SK-N-SH (cell line): Measurements from ENCODE around the gene GRK5. TPM values are rescaled to one million over a fixed set of nuclear protein-coding genes. Genes with fewer than 3 reads are reported as not detected.

Experiments
- CTCF ChIA-PET: fragments of 300-600, 350-600 bp; formaldehyde crosslinking; extraction: SDS; loops from one replicate; lab custom pipeline; 2021; lab: Yijun Ruan, JAX
- POLR2A ChIA-PET: fragments of 350-600 bp; sonication (Branson Sonifier 250); formaldehyde crosslinking; extraction: SDS; loops from one replicate; lab custom pipeline; 2020; ENCODE audit warnings: antibody characterized with exemption, inconsistent platforms; lab: Yijun Ruan, JAX
- DNase-seq: peaks from one replicate; pipeline ENCODE4 v3.0.0; 2012
- H2AFZ ChIP-seq: fragments of 200-600 bp; sonication (generic); 2 replicates; pipeline ENCODE4 v1.8.1; 2016; ENCODE audit warnings: antibody characterized with exemption, mild to moderate bottlenecking, low read depth
- H3F3A ChIP-seq: fragments of 200-600 bp; sonication (generic); replicated peaks from 2 replicates; pipeline ENCODE3; 2016; ENCODE audit warnings: antibody characterized with exemption, mild to moderate bottlenecking; ENCODE audit not compliant: insufficient read depth
- H3K27ac ChIP-seq, 2 experiments: fragments of 200-500 bp in 1 of 2; fragments of 200-600 bp in 1 of 2; sonication (Bioruptor generic) in 1 of 2; sonication (generic), shearing (Covaris generic) in 1 of 2; 2 replicates each; pipeline versions ENCODE4 v1.5.1 to v1.6.1; 2014 to 2016; ENCODE audit warnings: low read depth in 2 of 2, inconsistent platforms in 1 of 2, low read length in 1 of 2, mild to moderate bottlenecking in 1 of 2, mixed read lengths in 1 of 2
- H3K27me3 ChIP-seq: fragments of 200-600 bp; sonication (generic), shearing (Covaris generic); 2 replicates; pipeline ENCODE4 v1.6.1; 2016; ENCODE audit warnings: mixed run types; ENCODE audit not compliant: insufficient read depth
- H3K36me3 ChIP-seq, 2 experiments: fragments of 200-500 bp in 1 of 2; fragments of 200-600 bp in 1 of 2; sonication (Bioruptor generic) in 1 of 2; sonication (generic) in 1 of 2; replicated peaks in 1 of 2; 2 replicates each; pipeline versions ENCODE3 to v1.5.1; 2014 to 2016; ENCODE audit warnings: low read length in 1 of 2, mild to moderate bottlenecking in 1 of 2; ENCODE audit not compliant: insufficient read depth in 2 of 2, control insufficient read depth in 1 of 2
- H3K4me1 ChIP-seq, 2 experiments: fragments of 200-500 bp in 1 of 2; fragments of 200-600 bp in 1 of 2; sonication (Bioruptor generic) in 1 of 2; sonication (generic), shearing (Covaris generic) in 1 of 2; 2 replicates each; pipeline versions ENCODE4 v1.5.1 to v1.6.1; 2014 to 2016; ENCODE audit warnings: low read depth in 1 of 2, low read length in 1 of 2, mixed run types in 1 of 2; ENCODE audit not compliant: insufficient read depth in 2 of 2, control insufficient read depth in 1 of 2
- H3K4me2 ChIP-seq: fragments of 200-600 bp; sonication (generic), shearing (Covaris generic); 2 replicates; pipeline ENCODE4 v1.6.1; 2017; ENCODE audit warnings: mixed run types
- H3K4me3 ChIP-seq, 2 experiments: fragments of 200-500 bp in 1 of 2; fragments of 200-600 bp in 1 of 2; sonication (Bioruptor generic) in 1 of 2; sonication (generic), shearing (Covaris generic) in 1 of 2; 2 replicates each; pipeline versions ENCODE4 v1.5.1 to v1.8.1; 2014 to 2016; ENCODE audit warnings: low read depth in 2 of 2, inconsistent platforms in 1 of 2, low read length in 1 of 2, mild to moderate bottlenecking in 1 of 2, mixed read lengths in 1 of 2, moderate library complexity in 1 of 2
- H3K79me2 ChIP-seq: fragments of 200-600 bp; sonication (generic); 2 replicates; pipeline ENCODE4 v1.8.1; 2017; ENCODE audit warnings: mild to moderate bottlenecking; ENCODE audit not compliant: insufficient read depth
- H3K9ac ChIP-seq: fragments of 200-600 bp; sonication (generic); 2 replicates; pipeline ENCODE4 v1.6.1; 2017; ENCODE audit warnings: mixed run types
- H3K9me2 ChIP-seq: fragments of 200-600 bp; sonication (generic); 2 replicates; pipeline ENCODE4 v1.6.1; 2017; ENCODE audit warnings: mixed run types
- H3K9me3 ChIP-seq: fragments of 200-600 bp; sonication (generic); 2 replicates; pipeline ENCODE4 v1.6.1; 2017; ENCODE audit warnings: mixed run types, mild to moderate bottlenecking, moderate library complexity
- H4K20me1 ChIP-seq: fragments of 200-600 bp; sonication (generic); 2 replicates; pipeline ENCODE4 v1.6.1; 2017; ENCODE audit warnings: mild to moderate bottlenecking, mixed run types; ENCODE audit not compliant: insufficient read depth
- CHD2 ChIP-seq: fragments of 150-350 bp; IDR thresholded peaks from 2 replicates; pipeline ENCODE4 v1.6.1; 2018; ENCODE audit warnings: low read length; ENCODE audit not compliant: partially characterized antibody
- ELF1 ChIP-seq: IDR thresholded peaks from 2 replicates; pipeline ENCODE4 v1.4.0; 2012
- FOXJ3 ChIP-seq: sonication (generic); formaldehyde crosslinking; IDR thresholded peaks from 2 replicates; pipeline ENCODE4 v1.5.1; 2020; ENCODE audit warnings: mild to moderate bottlenecking, missing genetic modification reagents
- GATA2 ChIP-seq: sonication (generic); formaldehyde crosslinking; IDR thresholded peaks from 2 replicates; pipeline ENCODE4 v1.5.0; 2020; ENCODE audit warnings: mild to moderate bottlenecking, missing genetic modification reagents
- MEF2A ChIP-seq: IDR thresholded peaks from 2 replicates; pipeline ENCODE4 v1.4.0; 2012; ENCODE audit warnings: low read depth, borderline replicate concordance
- MXI1 ChIP-seq: IDR thresholded peaks from 2 replicates; pipeline ENCODE4 v1.6.1; 2012; ENCODE audit warnings: mild to moderate bottlenecking, low read depth, low read length, improper control_type of control experiment
- NFIC ChIP-seq: IDR thresholded peaks from 2 replicates; pipeline ENCODE4 v1.4.0; 2012; ENCODE audit warnings: borderline replicate concordance
- NRF1 ChIP-seq: IDR thresholded peaks from 2 replicates; pipeline ENCODE4 v1.6.1; 2012; ENCODE audit warnings: low read depth, mild to moderate bottlenecking, low read length
- PBX3 ChIP-seq: IDR thresholded peaks from 2 replicates; pipeline ENCODE4; 2012
- RAD21 ChIP-seq: IDR thresholded peaks from 2 replicates; pipeline ENCODE4 v1.6.1; 2012; ENCODE audit warnings: mild to moderate bottlenecking, low read length
- RCOR1 ChIP-seq: fragments of 150-350 bp; IDR thresholded peaks from 2 replicates; pipeline ENCODE4 v1.6.1; 2017; ENCODE audit warnings: antibody characterized with exemption, low read length
- SIN3A ChIP-seq: IDR thresholded peaks from 2 replicates; pipeline ENCODE4 v1.6.1; 2012; ENCODE audit warnings: low read depth, mild to moderate bottlenecking, low read length, moderate library complexity, borderline replicate concordance
- SMC3 ChIP-seq: IDR thresholded peaks from 2 replicates; pipeline ENCODE4 v1.6.1; 2012; ENCODE audit warnings: low read depth, low read length, improper control_type of control experiment
- TAF1 ChIP-seq: IDR thresholded peaks from 2 replicates; pipeline ENCODE4 v1.6.1; 2012; ENCODE audit warnings: low read depth, mild to moderate bottlenecking, low read length, moderate library complexity, borderline replicate concordance
- TCF12 ChIP-seq: IDR thresholded peaks from 2 replicates; pipeline ENCODE4 v1.4.0; 2012
- TEAD4 ChIP-seq: IDR thresholded peaks from 2 replicates; pipeline ENCODE4 v1.4.0; 2012; ENCODE audit warnings: mild to moderate bottlenecking, borderline replicate concordance; ENCODE audit not compliant: insufficient read depth
- USF2 ChIP-seq: fragments of 150-350 bp; IDR thresholded peaks from 2 replicates; pipeline ENCODE4 v1.6.1; 2017; ENCODE audit warnings: antibody characterized with exemption, low read length, low read depth, borderline replicate concordance
- YY1 ChIP-seq: IDR thresholded peaks from 2 replicates; pipeline ENCODE4 v1.4.0; 2012; ENCODE audit warnings: low read depth, mild to moderate bottlenecking
- WGBS: methylation state at CpG from one replicate; pipeline ENCODE4 v1.1.6; 2017; ENCODE audit warnings: low lambda C conversion rate; 5-methylcytosine and 5-hydroxymethylcytosine counted together
- polyA plus RNA-seq, 3 experiments: library from polyadenylated mRNA; depleted of rRNA; stranded (reverse); fragments of >200 nt; gene quantifications; 2 replicates each; pipeline ENCODE4 v1.2.3, GENCODE V29; 2012

The GRK5 gene
- polyA plus RNA-seq, 1 of the 3 experiments (the other 2 are of a cell fraction), result 12.1 TPM

GRCh38 chr10:119159332-119159731 lies 48.0 kb upstream of the GRK5 start:
- no peaks in the 10 kb centered on the region for H3K27me3 ChIP-seq
- no peaks in the 10 kb centered on the region for H3K9me2 ChIP-seq
- DNase-seq, result no peak
- H4K20me1 ChIP-seq, result no peaks in the 10 kb centered on the region
- H3F3A ChIP-seq, result peaks cover 14% of the 10 kb centered on the region
- H3K4me3 ChIP-seq, result no peak overlapping the region
- peaks cover 2 to 10% of the 10 kb centered on the region in 2 experiments for H3K36me3 ChIP-seq
- H3K4me2 ChIP-seq, result no peak overlapping the region
- no peaks in the 10 kb centered on the region for H3K9me3 ChIP-seq
- H3K4me1 ChIP-seq, result peaks cover 0 to under 1% of the 10 kb centered on the region in 2 experiments; a peak in 1 of 4 replicates
- TF ChIP-seq RCOR1 (no peak), FOXJ3 (CRISPR knock-in tag) (no peak), TAF1 (no peak), MXI1 (no peak), CHD2 (no peak), TEAD4 (no peak), TCF12 (no peak), SIN3A (no peak), PBX3 (no peak), SMC3 (no peak), USF2 (no peak), ELF1 (no peak), RAD21 (no peak), NFIC (no peak), NRF1 (no peak), YY1 (no peak), GATA2 (CRISPR knock-in tag) (no peak), MEF2A (no peak)
- ChIA-PET CTCF (interaction anchor here (0.6 to 1.1 kb wide), 2 partner anchors 9 to 39 kb away, joined by 3 to 4 read pairs; no protein-coding TSS in a partner anchor), POLR2A (no interaction called here)
- no peak overlapping the region for H2AFZ ChIP-seq
- no peak overlapping the region for H3K27ac ChIP-seq
- H3K79me2 ChIP-seq, result no peaks in the 10 kb centered on the region
- H3K9ac ChIP-seq, result no peak overlapping the region
- 83% methylated on average over 7 of the region's 8 CpGs for WGBS
